HL-60/S4 treated with phorbol 12-myristate 13-acetate at 8.2 ng/mL for 4 days and 3 days (cell line): Measurements from ENCODE around the gene AHCY.
"Not testable (repeated sequence)": the region's sequence is repeated elsewhere in the genome, so short reads cannot be mapped to it uniquely, and the experiment has no call there.

Experiments
- in situ Hi-C: fragments of 300-500 bp; cut with MboI; formaldehyde crosslinking; loops from 2 replicates; pipeline ENCODE4 v1.15.0; 2022; ENCODE audit warnings: low sequenced_read_pairs

The AHCY gene

DNA sequence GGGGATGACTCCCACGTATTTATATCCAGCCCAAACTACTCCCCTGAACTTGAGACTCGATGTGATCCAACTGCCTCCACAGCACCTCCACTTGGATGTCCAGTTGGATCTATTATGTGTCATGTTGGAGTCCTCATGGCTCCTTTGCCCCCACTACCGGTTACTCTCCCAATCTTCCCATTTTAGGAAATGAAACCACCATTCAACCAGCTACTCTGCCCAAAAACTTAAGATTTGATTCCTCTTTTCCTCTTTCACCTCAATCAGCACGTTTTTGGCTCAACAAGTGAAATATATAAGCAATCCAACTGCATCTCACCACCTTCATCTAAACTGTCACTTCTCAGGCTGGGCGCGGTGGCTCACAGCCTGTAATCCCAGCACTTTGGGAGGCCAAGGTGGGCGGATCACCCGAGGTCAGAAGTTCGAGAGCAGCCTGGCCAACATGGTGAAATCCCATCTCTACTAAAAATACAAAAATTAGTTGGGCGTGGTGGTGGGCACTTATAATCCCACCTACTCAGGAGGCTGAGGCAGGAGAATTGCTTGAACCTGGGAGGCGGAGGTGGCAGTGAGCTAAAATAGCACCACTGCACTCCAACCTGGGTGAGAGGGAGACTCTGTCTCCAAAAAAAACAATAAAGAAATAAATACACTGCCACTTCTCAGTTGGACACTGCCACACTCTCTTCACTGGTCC lies 3.4 kb downstream of the AHCY start:
- in situ Hi-C loops: no loop called here

DNA sequence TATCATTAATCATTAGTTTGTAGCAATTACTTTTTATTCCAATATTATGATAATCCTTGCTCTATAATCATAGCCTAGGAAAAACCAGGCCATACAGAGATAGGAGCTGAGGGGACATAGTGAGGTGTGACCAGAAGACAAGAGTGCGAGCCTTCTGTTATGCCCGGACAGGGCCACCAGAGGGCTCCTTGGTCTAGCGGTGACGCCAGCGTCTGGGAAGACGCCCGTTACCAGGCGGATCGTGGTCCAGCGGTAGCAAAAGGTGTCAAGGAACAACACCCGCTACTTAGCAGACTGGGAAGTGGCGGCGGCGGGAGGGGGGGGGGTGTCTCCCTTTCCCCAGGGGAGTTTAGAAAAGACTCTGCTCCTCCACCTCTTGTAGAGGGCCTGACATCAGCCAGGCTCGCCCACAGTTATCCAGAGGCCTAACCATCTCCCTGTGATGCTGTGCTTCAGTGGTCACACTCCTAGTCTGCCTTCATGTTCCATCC lies 4.8 kb downstream of the AHCY start:
- in situ Hi-C loops: not testable (repeated sequence)

DNA sequence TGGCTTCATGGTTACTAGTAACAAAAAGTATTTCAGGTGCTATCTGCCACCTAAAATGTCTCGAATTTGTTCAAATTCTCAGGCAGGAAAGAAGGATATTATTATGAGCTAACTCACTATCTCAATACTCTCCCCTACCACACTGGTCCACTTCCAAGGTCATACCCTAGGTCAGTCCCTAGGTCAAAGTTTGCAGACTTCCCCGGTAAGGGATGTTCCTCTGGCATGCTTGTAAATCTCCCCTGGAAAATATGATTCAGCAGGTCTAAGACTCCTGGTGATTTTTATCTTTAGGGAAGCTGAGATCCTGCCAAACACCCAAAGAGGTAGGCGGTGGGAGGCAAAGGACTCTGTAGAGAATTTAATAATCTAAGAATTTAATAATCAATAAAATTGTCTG lies 6.7 kb downstream of the AHCY start:
- in situ Hi-C loops: no loop called here

DNA sequence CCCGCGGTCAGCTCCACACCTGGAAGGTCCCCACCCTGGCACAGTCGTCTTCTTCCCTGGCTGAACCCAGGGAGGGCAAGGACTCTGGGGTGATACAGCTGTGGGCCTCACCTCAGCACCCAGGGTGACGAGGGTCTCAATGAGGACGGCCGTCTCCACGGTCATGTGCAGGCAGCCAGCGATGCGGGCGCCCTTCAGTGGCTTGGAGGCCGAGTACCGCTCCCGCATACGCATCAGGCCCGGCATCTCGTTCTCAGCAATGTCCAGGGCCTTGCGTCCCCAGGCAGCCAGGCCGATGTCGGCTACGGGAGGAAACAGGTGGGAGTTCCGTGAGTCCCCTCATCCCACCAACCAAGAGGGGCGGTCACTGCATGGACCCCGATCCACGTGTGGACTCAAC lies 7.9 kb downstream of the AHCY start:
- in situ Hi-C loops: no loop called here

DNA sequence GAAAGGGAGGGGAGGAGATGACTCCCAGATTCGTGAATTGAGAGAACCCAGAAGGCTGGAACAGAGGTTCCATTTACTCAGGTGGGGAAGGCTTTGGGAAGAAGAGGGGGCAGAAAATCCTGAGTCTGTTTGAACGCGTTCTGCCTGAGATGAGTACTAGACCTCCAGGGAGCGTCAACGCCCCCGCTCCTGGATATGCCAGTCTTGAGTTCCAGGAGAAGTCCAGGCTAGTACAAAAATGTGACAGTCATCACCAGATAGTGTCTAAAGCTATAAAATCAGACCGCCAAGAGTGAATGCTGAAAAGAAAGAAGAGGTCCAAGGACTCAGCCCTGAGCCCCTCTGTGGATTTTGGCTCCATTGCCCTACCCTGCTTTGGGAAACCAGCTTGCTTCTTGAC lies 8.6 kb downstream of the AHCY start:
- in situ Hi-C loops: no loop called here

DNA sequence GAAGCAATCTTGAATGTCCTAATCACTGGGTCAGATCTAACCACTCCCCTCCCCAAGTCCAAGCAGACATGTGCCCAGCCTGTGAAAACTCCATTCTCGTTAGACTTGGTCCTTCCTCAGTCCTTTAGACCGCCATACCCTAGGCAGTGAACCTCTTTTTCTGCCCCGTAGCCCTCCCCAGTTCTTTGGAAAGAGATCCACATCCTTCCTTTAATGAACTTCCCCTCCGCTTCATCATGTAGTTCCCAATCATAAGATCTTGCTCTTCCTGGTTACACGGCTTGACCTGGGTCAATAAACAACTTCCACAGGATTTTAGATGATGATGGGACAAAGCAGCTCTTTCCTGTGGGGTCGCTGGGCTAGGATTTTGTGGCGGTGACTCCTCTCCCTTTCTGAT lies 9.6 kb downstream of the AHCY start:
- in situ Hi-C loops: no loop called here

DNA sequence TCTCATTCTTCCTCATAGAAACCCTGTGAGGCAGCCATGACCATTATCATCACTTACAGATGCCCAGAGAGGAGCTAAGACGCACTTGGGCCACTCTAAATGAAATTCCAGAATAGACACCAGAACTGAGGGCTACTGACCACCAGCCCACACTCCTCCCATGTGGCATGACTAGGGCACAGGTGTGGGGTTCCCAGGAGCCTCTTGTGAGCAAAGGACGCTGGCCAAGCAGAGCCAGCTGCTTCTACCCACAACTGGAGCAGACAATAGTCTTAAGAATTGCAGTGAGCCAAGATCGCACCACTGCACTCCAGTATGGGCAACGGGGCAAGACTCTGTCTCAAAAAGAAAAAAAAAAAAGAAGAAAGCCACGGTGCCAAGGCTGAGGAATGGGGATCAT lies 10.0 kb downstream of the AHCY start:
- in situ Hi-C loops: no loop called here

DNA sequence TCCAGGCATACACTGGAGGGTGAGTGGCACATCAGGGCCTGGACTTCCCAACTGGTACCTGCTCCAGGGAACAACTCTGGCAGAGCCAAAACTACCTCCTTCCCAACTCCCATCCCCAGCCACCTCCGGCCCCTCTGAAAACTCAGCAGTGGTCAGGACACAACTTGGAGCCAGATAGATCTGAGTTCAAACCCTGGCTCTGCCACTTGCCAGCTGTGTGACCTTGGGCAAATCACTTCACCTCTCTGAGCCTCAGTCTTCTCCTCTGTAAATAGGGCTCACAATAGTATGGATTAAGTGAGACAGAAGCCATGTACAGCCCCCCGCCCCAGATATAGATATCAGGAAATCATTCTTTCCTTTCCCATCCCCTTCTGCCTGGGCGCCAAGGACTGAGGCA lies 10.7 kb downstream of the AHCY start:
- in situ Hi-C loops: no loop called here

DNA sequence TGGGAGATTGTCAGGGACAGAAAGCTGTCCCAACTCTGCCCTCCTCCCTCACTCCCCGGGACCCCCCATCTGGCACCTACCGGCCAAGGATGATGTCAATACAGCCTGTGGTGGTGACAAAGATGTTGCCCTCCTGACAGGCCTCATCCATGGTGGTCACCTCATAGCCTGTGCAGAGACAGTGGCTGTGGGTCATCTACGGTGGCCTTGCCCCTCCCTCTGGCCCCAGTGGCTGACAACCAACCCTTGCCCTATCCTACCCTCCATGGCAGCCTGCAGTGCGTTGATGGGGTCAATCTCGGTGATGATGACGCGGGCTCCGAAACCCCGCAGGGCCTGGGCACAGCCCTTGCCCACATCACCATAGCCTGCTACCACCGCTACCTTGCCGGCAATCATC lies 12.7 kb downstream of the AHCY start:
- in situ Hi-C loops: no loop called here

DNA sequence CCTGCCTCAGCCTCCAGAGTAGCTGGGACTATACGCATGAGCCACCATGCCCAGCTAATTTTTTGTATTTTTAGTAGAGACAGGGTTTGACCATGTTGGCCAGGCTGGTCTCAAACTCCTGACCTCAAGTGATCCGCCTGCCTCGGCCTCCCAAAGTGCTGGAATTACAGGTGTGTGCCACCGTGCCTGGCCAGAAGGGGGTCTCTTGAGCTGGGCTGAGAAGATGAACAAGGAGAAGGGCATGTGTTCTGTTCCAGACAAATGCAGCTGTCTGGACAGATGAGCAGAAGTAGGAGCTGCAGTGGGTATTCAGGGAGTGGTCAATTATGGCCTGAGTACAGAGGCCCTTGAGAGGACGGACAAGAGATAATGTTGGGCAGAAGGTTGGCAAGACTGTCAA lies 15.7 kb downstream of the AHCY start:
- in situ Hi-C loops: not testable (repeated sequence)

DNA sequence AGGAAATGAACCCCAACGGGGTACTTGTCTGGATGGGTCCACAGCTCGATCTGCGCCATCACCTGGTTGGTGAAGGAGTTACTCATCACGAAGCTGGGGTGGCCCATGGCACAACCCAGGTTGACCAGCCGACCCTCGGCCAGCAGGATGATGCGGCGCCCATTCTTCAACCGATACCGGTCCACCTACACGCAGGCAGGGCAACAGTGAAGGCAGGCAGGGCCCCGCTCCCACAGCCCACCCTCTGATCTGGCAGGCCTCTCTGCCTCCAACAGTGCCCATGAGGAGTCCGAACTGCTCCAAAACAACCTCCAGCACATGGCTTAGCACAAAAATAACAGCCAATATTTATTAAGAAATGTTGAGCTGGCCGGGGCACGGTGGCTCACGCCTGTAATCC lies 17.7 kb downstream of the AHCY start:
- in situ Hi-C loops: no loop called here

DNA sequence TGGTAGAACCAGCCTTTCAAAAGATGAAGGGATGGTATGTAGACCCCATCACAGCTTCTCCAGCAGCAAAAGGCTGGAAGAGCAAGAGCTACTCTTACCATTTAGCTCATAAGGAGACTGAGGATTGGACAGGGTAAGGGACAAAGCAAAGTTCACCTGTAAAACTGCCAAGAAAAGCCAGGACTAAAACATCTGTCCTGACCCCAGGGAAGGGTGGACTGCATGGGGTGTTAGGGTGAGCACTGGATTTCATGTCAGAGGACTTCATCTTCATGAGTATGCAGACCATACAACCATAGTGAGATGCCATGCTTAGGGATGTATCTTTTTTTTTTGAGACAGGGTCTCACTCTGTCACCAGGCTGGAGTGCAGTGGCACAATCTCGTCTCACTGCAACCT lies 19.3 kb downstream of the AHCY start:
- in situ Hi-C loops: no loop called here

DNA sequence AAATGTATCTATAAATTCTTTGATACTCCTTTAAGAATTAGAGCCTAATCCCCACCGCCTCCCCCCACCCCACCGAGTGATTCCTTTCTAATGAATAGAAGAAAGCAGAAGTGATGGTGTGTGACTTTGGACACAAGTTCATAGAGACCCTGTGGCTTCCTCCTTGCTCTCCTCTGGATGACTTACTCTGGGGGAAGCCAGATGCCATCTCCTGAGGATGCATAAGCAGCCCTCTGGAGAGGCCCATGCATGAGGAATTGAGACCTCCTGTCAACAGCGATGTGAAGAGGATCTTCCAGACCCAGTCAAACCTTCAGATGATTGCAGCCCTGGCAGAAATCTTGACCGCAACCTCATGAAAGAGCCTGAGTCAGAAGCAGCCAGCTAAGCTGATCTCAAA lies 21.1 kb downstream of the AHCY start:
- in situ Hi-C loops: no loop called here

DNA sequence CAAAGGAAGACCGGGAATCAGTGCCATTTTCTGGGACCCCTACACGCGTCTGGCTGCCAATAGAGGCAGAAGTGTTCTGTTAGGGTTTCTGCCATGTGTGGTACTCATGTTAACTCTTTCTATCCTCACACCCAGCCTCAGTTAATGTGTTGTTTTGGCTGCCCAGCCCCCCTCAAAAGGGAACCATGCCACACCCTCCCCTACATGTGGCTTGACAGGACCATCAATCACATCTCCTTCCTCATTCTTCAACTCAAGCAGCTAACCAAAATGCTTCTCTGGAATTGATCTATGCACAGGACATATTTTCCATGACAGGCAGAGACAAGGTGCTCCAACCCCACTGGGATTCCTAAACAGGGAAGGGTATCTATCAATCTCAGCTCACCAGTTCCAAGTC lies 22.0 kb downstream of the AHCY start:
- in situ Hi-C loops: no loop called here

DNA sequence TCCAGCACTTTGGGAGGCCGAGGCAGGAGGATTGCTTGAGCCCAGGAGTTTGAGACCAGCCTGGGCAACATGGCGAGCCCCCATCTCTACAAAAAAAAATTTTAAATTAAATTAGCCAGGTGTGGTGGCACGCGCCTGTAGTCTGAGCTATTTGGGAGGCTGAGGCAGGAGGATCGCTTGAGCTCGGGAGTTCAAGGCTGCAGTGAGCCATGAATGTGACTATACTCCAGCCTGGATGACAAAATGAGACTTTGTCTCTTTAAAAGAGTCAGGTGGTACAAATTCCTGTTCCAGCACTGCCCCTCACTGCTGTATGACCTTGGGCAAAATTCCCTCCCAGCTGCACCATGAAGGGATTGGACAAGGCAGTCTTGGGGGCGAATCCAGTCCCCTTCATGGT lies 28.5 kb downstream of the AHCY start:
- in situ Hi-C loops: no loop called here

DNA sequence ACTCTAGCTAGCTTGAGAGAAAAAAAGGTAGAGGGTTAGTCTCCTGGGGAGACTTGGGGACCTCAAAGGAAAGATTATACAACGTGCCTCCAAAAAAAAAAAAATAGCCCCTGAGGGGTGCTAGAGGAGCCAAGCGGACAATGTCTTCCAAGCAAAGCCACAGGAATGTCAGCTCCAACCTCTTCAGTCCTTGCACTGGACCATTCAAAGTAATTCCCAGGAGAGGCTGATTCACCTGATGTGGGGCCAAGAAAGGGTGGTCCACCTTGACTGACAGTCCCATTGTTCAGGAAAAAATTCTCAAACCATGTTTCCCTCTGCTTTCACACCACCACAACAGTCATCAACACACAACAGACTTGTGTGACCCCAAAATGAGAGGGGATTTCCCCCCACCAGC lies 31.2 kb downstream of the AHCY start:
- in situ Hi-C loops: no loop called here

DNA sequence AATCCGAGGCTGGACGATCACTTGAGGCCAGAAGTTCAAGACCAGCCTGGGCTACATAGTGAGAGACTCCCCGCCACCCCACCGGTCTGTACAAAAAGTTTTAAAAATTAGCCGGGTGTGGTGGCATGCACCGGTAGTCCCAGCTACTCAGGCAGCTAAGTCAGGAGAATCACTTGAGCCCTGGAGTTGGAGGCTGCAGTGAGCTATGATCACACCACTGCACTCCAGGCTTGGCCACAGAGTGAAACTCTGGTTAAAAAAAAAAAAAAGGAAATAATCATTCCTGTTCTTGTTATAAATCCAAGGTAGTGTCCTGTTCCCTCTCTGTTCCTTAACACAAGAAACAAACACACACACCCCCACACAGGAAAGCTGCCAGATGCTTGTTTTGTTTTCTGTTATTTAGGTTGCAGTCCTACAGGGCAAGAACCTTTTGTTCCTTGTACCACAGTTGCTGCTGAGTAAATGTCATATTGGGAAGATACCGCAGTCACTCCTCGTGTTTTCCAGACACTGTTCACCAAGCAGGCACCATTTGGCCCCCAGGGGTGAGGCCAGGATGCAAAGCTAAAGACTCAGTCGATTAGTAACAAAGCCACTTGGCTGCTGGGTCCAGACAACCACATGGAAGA lies 33.0 kb downstream of the AHCY start:
- in situ Hi-C loops: no loop called here

DNA sequence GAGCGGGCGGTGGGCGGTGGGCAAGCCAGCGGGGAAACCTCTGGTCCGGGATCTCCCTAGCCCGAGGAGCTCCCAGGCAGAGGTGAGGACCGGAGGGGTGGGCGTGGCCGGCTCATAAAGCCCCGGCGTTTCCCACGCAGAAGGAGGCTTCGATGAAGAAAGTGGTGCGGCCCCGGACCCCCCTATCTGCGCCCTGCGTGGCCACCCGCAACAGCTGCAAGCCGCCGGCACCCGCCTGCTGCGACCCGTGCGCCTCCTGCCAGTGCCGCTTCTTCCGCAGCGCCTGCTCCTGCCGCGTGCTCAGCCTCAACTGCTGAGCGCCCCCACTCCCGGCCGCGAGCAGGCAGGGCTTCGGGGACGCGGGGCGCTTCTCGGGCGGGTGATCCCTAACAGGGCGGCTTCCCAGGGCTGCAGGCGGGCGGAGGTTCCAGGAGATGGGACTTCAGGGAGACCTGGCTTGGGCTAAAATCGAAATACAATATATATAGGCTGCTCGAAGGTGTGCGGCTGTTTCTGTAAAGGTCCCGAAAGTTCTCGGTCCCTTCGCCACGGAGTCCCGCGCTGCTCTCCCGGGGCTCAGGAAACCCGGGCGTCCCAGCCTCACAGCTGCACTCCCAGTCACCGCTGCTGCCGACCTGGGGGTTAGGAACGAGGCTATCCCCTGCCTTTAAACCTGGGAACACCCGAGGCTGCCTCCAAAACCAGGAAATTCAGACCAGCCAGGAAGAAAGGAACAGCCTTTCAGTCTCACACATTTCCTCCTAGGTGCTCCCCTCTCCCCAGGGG lies 34.1 kb downstream of the AHCY start:
- in situ Hi-C loops: no loop called here

DNA sequence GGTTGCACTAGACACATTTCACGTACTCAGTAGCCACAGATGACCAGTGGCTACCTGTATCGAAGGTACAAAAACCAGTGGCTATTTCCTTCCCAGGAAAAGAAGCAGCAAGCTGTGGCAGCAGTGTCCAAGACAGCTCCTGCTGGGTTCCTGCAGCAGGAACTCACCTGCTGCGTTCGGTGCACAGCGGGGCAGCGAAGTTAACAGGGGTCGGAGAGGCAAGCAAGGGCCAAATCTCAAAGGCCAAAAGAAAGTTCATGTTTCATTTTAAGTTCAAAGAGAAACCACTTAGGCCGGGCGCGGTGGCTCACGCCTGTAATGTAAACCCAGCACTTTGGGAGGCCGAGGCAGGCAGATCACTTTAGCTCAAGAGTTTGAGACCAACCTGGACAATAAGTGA lies 35.0 kb downstream of the AHCY start:
- in situ Hi-C loops: no loop called here

DNA sequence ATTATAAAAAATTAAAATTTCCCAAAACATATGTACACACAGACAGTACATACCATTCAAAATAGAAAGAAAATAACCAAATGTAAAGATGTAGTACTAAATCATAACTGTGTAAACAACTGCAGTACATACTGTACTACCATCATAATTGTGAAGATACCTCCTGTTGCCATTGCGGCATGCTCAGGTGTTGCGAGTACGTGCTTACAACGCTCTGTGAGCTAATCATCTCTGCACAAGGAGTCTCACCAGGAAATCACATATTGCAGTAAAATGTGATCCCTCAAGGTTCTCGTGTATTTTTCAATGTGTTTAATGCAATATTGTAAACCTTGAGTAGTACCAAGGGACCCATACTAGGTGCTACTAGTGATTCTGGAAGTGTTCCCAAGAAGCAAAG lies 39.0 kb downstream of the AHCY start:
- in situ Hi-C loops: no loop called here

DNA sequence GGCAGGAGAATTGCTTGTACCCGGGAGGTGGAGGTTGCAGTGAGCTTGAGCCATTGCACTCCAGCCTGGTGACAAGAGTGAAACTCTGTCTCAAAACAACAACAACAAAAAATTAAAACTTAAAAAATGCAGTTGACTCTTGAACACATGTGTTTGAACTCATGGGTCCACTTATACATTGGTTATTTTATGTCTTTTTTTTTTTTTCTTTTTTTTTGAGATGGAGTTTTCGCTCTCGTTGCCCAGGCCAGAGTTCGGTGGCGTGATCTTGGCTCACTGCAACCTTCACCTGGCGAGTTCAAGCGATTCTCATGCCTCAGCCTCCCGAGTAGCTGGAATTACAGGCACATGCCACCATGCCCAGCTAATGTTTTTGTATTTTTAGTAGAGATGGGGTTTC lies 39.7 kb downstream of the AHCY start:
- in situ Hi-C loops: not testable (repeated sequence)
